Suprapubic skin (tissue), 2 donors: Measurements from ENCODE around the gene DMGDH.

ENCODE experiments used
- EP300 ChIP-seq: sonication (generic); formaldehyde crosslinking; IDR thresholded peaks from one replicate; pipeline ENCODE4 v1.6.1; 2017; ENCODE audit warnings: antibody characterized with exemption
- POLR2A ChIP-seq, 2 donors: fragments of 450-650 bp; IDR thresholded peaks; one replicate each; pipeline ENCODE4 v1.6.1; 2017; ENCODE audit warnings: antibody characterized with exemption in 2 of 2, mild to moderate bottlenecking in 2 of 2, moderate library complexity in 2 of 2

- TF ChIP-seq EP300 (no peak), POLR2A (IDR thresholded peaks at IDR 0.05) (no peak)
These were observed 36.4 kb upstream of the DMGDH start for GRCh38 chr5:79105868-79106267.
